ENCODE measurements around the gene RANBP1.

DNA sequence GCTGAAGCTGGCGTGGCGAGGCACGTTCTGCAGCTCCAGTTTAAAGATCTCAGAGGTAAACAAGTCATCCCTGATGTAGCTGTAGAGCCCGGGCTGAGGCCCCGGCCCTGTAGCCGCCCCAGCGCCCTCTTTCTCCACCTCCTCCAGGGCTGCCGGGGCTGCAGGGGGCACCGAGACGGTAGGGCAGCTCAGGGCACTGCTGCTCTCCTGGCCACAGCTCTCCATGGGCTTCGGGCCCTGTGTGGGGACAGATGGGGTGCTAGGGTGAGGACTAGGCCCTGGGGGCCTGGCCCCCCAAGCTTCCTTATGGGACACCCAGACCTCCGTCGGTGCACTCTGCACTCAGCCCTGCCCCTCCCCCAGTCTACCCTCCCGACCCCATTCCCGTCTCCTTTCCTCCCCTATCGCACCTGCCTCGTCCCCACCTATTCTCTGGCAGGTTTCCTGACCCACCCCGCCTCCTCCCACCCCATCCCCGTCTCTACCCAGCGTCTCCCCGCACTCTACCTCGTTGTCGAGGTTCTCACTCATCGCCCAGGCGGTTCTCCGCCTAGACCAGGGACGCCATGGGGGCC, 559 bp downstream of the RANBP1 start:
- TF ChIP-seq, protein P1, sequence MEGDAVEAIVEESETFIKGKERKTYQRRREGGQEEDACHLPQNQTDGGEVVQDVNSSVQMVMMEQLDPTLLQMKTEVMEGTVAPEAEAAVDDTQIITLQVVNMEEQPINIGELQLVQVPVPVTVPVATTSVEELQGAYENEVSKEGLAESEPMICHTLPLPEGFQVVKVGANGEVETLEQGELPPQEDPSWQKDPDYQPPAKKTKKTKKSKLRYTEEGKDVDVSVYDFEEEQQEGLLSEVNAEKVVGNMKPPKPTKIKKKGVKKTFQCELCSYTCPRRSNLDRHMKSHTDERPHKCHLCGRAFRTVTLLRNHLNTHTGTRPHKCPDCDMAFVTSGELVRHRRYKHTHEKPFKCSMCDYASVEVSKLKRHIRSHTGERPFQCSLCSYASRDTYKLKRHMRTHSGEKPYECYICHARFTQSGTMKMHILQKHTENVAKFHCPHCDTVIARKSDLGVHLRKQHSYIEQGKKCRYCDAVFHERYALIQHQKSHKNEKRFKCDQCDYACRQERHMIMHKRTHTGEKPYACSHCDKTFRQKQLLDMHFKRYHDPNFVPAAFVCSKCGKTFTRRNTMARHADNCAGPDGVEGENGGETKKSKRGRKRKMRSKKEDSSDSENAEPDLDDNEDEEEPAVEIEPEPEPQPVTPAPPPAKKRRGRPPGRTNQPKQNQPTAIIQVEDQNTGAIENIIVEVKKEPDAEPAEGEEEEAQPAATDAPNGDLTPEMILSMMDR (IDR thresholded peaks at IDR 0.05 in 4 of 5, conservative IDR thresholded peaks at IDR 0.05 in 1 of 5): no peak
- TF ChIP-seq POLR2A (IDR thresholded peaks at IDR 0.05): no peak

Measured in gastrocnemius medialis (tissue), 4 donors.